GM15510 (cell line): ENCODE results near the gene AEBP1.

Source experiments
- POLR2A ChIP-seq: IDR thresholded peaks from 3 replicates; pipeline ENCODE4 v1.6.1; 2011; ENCODE audit warnings: borderline replicate concordance; ENCODE audit not compliant: insufficient read length; ENCODE audit errors: extremely low read depth

Gene AEBP1

DNA sequence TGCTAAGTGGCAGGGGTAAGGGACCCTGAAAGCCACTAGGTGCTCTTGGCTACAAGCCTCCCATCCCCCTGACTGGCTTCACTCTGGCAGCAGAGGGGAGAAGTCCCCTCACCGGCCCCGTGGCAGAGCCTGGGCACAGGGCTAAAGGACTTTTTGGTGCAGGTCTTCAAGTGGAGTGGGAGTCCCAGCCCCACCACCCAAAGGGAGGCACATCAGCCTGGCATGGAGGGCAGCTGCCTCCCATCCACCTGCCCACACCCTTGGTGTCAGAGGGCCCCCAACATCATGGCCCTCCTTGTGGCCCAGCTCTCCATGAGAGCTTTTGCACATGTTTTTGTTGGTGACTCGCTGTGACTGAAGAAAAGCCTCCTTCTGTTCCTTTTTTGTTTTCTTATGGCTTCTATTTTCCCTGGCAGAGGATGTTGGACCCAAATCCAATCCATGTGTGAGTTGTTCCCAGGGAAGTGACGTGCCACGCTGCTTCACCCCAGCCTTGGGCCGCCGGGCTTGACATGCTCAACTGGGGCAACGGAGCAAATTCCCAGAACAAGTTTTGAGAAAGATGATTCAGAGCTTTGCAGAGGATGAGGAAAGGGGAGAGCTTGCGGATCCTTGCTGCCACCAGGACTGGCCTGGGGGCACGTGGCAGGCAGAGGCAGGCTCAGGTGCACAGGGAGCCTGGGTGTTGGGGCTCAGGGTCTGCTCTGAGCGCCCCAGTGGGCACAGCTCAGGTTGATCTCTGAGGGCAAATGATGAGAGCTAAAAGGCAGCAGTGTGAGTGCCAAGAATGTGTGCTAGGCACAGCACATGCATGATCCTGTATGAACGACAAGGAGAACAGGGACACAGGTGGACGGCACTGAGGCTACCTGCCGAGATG, 1.9 kb upstream of the AEBP1 start:
- TF ChIP-seq POLR2A, result no peak

DNA sequence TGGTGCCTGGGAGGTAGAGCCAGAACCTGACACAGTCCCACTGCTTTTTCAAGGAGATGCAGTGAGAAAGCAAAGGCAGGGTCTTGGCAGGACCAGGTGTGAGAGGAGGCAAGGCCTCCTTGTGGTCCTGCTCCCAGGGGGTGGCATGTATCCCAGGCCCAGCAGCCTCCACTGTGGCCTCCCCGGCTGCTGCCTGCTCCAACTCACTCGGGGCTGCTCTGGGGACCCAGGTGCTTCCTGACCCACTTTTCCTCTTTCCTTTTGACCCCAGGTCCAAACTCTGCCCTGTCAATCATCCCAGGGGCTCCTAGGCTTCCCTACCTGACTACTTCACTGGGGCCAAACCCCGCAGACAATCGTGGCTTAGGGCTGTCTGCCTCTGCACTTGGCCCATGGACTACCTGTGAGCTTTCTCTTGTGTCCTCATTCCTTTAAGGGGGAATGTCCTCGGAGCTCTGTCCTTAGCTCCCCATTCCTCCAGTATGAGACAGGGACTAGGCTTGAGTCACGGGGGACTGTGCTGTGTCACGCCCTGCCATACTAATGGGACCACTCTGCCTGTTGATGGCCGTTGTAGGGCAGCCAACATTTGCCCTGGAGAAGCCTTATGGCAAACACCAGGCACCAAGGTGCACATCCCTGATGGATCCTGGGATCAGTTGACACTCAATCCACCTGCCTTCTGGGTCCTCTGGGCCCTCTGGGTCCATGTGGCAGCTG, 1.1 kb upstream of the AEBP1 start:
- TF ChIP-seq POLR2A, result no peak

GRCh38 chr7:44103566-44103922, 601 bp upstream of the AEBP1 start:
- TF ChIP-seq POLR2A, result no peak

- no peak for TF ChIP-seq POLR2A
These were observed 971 bp downstream of the AEBP1 start for GRCh38 chr7:44104860-44105771.

DNA sequence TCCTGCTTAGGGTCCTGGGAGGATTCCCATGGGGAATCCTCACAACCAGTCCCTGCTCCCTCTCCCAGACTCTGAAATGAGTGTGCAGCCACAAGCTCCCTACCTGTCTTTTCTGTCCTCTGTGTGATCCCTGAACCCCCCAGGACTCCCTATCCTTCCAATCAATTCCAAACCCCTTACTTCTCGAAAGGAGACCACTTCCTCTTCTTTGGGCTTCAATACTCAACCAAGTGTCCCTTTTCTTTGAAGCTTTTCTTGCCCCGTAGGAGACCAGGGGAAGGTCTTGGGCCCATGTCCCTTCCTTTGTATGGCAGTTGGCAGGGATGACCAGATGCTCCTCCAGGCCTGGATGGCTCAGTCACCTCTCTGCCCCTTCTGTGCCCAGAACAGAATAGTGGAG, 1.7 kb downstream of the AEBP1 start:
- no peak for TF ChIP-seq POLR2A

DNA sequence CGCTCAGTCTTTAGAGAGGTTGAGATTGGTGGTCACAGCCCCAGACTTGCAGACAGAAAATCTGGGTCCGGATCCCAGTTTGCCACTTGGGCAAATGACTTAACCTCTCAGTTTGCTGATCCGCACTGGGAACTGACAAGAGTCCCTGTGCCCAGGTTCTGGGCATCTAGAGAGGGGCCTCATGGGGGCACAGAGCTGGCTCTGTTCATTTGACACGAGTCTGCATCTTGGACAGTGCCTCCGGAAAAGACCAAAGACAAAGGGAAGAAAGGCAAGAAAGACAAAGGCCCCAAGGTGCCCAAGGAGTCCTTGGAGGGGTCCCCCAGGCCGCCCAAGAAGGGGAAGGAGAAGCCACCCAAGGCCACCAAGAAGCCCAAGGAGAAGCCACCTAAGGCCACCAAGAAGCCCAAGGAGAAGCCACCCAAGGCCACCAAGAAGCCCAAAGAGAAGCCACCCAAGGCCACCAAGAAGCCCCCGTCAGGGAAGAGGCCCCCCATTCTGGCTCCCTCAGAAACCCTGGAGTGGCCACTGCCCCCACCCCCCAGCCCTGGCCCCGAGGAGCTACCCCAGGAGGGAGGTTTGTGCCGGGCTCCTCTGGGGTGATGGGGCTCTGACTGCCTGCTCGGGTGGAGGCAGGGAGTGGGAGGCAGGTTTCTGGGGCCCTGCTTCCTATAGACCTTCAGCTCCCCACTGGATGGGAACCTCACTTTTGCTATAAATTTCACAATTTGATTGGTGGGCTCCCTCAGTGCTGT, 2.3 kb downstream of the AEBP1 start:
- no peak for TF ChIP-seq POLR2A

DNA sequence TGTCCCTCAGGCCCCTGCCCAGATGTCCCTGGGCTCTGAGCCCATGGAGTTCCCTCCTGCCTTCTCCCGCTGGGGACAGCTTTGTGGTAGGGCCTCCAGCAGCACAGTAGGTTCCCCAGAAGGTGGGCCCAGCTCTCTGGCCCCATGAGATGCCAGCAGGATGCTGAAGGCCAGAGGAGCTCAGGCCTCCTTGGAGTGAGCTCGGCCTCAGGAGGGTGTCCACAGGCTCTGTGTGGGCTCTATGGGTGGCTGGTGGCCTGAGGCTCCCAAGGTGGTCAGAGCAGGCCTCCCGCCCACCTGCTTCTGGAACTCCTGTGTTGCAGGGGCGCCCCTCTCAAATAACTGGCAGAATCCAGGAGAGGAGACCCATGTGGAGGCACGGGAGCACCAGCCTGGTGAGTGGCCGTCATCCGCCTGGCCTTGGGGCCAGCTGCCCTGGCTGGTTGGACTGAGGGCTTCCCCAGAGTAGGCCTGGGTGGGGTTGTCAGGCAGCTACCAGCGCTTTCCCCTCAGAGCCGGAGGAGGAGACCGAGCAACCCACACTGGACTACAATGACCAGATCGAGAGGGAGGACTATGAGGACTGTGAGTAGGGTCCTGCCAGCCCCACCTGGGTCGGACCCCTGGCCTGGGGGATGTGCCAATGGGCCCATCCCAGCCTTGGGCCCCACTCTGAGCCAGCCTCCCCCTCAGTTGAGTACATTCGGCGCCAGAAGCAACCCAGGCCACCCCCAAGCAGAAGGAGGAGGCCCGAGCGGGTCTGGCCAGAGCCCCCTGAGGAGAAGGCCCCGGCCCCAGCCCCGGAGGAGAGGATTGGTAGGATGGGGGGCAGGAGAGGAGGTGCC, 3.2 kb downstream of the AEBP1 start:
- TF ChIP-seq POLR2A, result no peak

- TF ChIP-seq POLR2A, result no peak
These were observed 4.0 kb downstream of the AEBP1 start for GRCh38 chr7:44107961-44108767.

GRCh38 chr7:44108768-44109750, 4.9 kb downstream of the AEBP1 start:
- no peak for TF ChIP-seq POLR2A

DNA sequence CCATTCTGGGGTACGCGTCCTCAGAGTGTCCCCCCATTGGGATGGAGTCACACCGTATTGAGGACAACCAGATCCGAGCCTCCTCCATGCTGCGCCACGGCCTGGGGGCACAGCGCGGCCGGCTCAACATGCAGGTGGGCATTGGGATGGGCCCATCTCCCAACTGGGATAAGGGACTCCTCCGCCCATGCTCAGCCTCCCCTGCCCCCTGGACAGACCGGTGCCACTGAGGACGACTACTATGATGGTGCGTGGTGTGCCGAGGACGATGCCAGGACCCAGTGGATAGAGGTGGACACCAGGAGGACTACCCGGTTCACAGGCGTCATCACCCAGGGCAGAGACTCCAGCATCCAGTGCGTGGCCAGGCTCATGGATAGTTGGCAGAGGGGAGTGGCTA, 5.8 kb downstream of the AEBP1 start:
- TF ChIP-seq POLR2A, result no peak
